Colonic mucosa (tissue), 4 donors: ENCODE data around the gene PCID2. TPM values are rescaled to one million over a fixed set of nuclear protein-coding genes. Genes with fewer than 3 reads are reported as not detected.

Experiments used
- DNase-seq: peaks from one replicate; pipeline ENCODE4 v3.0.0-alpha.2; 2020
- H3K27ac ChIP-seq: fragments of 200-600 bp; one replicate; pipeline ENCODE4 v1.8.0; 2021
- H3K27me3 ChIP-seq: fragments of 200-600 bp; one replicate; pipeline ENCODE4 v1.8.0; 2021
- H3K36me3 ChIP-seq: fragments of 200-600 bp; one replicate; pipeline ENCODE4 v1.8.0; 2021
- H3K4me1 ChIP-seq: fragments of 200-600 bp; one replicate; pipeline ENCODE4 v1.8.0; 2021; ENCODE audit warnings: mild to moderate bottlenecking
- H3K4me3 ChIP-seq: fragments of 200-600 bp; one replicate; pipeline ENCODE4 v1.8.0; 2021
- H3K9ac ChIP-seq, 2 donors: one replicate each; pipeline ENCODE4 v1.7.0; 2013; ENCODE audit warnings: control low read depth in 2 of 2, low read depth in 2 of 2, low read length in 2 of 2
- H3K9me3 ChIP-seq: fragments of 200-600 bp; one replicate; pipeline ENCODE4 v1.8.0; 2021
- CTCF ChIP-seq: fragments of 200-600 bp; IDR thresholded peaks from one replicate; pipeline ENCODE4 v1.8.0; 2022; ENCODE audit warnings: antibody characterized with exemption, mild to moderate bottlenecking
- intact Hi-C: fragments of 100-400 bp; cut with DNase I; formaldehyde crosslinking; loops from one replicate; pipeline ENCODE4 v1.14.1; 2022
- total RNA-seq, 2 donors: library from RNA; stranded (reverse); fragmentation: NEBNext Ultra II Directional in 1 of 2; extraction: Animal tissue kit (Norgen Biotek cat#: 25700) in 1 of 2; gene quantifications; one replicate each; pipeline ENCODE4 v1.2.1, GENCODE V29; 2021
- donor health status: healthy.
- donor health status: DM: no; HTN: no; CAD: no.
- donor health status: DM: no; HTN: no; CAD: no.

PCID2 gene
- total RNA-seq, 2 donors from 2014 or later = 23.4 to 40.2 TPM

GRCh38 chr13:113146750-113147149 is 61.7 kb downstream of the PCID2 start:
- DNase-seq = no peak
- Histone ChIP-seq H3K27me3 (no peaks in the 10 kb centered on the region), H3K36me3 (no peaks in the 10 kb centered on the region), H3K4me3 (no peak overlapping the region), H3K9ac (no peak overlapping the region), H3K9me3 (no peaks in the 10 kb centered on the region), H3K4me1 (no peaks in the 10 kb centered on the region), H3K27ac (no peak overlapping the region)
- intact Hi-C loops = no loop called here
- TF ChIP-seq CTCF = no peak

- no peak for DNase-seq
- H3K4me1 ChIP-seq = no peaks in the 10 kb centered on the region
Measured at GRCh38 chr13:113145911-113146598, 62.4 kb downstream of the PCID2 start.

GRCh38 chr13:113145496-113145895 is 63.0 kb downstream of the PCID2 start:
- H3K4me3 ChIP-seq = no peak overlapping the region
- no peak overlapping the region for H3K9ac ChIP-seq
- H3K9me3 ChIP-seq = no peaks in the 10 kb centered on the region
- H3K27ac ChIP-seq = no peak overlapping the region
- no peak for DNase-seq
- no peaks in the 10 kb centered on the region for H3K4me1 ChIP-seq
- intact Hi-C loops = no loop called here
- no peaks in the 10 kb centered on the region for H3K27me3 ChIP-seq
- H3K36me3 ChIP-seq = no peaks in the 10 kb centered on the region
- TF ChIP-seq CTCF = no peak

More at GRCh38 chr13:113145911-113146598, 62.4 kb downstream of the PCID2 start:
- Histone ChIP-seq H3K36me3 (no peaks in the 10 kb centered on the region), H3K9me3 (no peaks in the 10 kb centered on the region), H3K9ac (no peak overlapping the region), H3K27ac (no peak overlapping the region), H3K4me3 (no peak overlapping the region), H3K27me3 (no peaks in the 10 kb centered on the region)
- intact Hi-C loops = no loop called here
- no peak for TF ChIP-seq CTCF

- H3K9ac ChIP-seq = no peak overlapping the region
- intact Hi-C loops = no loop called here
- no peaks in the 10 kb centered on the region for H3K27me3 ChIP-seq
- H3K4me3 ChIP-seq = no peak overlapping the region
- H3K36me3 ChIP-seq = no peaks in the 10 kb centered on the region
- no peak overlapping the region for H3K27ac ChIP-seq
- DNase-seq = no peak
- no peak for TF ChIP-seq CTCF
- no peaks in the 10 kb centered on the region for H3K9me3 ChIP-seq
- H3K4me1 ChIP-seq = no peaks in the 10 kb centered on the region
Measured at GRCh38 chr13:113144255-113144629, 64.2 kb downstream of the PCID2 start.

- H3K27me3 ChIP-seq = no peaks in the 10 kb centered on the region
- TF ChIP-seq CTCF = no peak
- intact Hi-C loops = no loop called here
Measured at GRCh38 chr13:113143466-113144254, 64.8 kb downstream of the PCID2 start.

More at GRCh38 chr13:113143466-113144254, 64.8 kb downstream of the PCID2 start:
- Histone ChIP-seq H3K36me3 (no peaks in the 10 kb centered on the region), H3K4me1 (no peaks in the 10 kb centered on the region), H3K9ac (no peak overlapping the region), H3K4me3 (no peak overlapping the region), H3K9me3 (no peaks in the 10 kb centered on the region), H3K27ac (no peak overlapping the region)
- DNase-seq = no peak
